Activated CD4-positive, alpha-beta T cell treated with anti-CD3 and anti-CD28 coated beads for 1 hour (primary cell): ENCODE data around the gene P2RX2.
"Not testable (repeated sequence)": the region's sequence is repeated elsewhere in the genome, so short reads cannot be mapped to it uniquely, and the experiment has no call there.

Source experiments
- DNase-seq: peaks from one replicate; pipeline ENCODE4 v3.0.0-alpha.2; 2020

Gene P2RX2

GRCh38 chr12:132584429-132584828, 34.1 kb upstream of the P2RX2 start:
- no peak for DNase-seq

DNA sequence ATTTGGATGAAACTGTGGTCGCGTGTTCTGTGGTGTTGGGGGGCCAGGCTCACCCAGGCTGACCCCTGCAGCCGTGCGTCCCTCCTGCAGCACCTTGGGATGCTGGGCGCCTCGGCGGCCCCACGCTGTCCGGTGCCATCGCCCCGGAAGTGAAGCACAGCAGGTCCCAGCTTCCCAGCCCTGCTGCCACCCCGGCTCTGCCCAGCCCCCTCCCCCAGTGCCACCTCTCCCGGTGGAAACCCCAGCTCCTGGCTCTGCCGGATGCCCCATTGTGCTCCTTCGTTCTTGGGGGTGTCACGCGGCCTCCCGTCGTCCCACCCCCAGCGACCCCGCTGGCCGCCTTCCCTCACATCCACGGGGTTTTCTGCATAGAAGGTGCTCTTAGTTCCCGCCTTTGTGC, 33.4 kb upstream of the P2RX2 start:
- no peak for DNase-seq

DNA sequence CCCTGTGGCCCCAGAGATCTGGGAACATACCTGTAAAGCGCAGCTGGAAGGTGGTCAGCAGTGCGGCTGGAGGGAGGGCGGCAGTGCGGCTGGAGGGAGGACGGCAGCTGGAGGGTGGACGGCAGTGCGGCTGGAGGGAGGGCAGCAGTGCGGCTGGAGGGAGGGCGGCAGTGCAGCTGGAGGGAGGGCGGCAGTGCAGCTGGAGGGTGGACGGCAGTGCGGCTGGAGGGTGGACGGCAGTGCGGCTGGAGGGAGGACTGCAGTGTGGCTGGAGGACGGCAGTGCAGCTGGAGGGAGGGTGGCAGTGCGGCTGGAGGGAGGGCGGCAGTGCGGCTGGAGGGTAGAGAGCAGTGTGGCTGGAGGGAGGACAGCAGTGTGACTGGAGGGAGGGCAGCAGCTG, 31.6 kb upstream of the P2RX2 start:
- no peak for DNase-seq

- DNase-seq = no peak
These were observed 30.8 kb upstream of the P2RX2 start for GRCh38 chr12:132587781-132588180.

DNA sequence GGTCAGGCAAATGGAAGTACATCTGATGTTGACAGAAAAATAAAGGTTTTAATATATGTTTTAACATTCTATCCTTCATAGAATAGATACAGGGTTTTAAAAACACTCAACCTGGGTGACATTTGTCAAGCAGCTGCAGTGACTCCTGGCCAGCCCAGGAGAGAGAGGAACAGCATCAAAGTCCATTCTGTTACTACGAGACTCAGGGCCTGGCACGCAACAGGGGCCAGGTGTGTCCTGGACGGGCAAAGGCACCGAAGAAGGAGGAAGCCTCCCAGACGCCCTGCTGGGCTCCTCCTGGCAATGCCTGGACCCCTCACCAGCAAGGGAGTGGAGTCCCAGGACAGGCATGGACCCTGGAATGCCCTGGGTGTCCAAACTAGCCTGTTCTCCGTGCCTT, 30.3 kb upstream of the P2RX2 start:
- no peak for DNase-seq

DNA sequence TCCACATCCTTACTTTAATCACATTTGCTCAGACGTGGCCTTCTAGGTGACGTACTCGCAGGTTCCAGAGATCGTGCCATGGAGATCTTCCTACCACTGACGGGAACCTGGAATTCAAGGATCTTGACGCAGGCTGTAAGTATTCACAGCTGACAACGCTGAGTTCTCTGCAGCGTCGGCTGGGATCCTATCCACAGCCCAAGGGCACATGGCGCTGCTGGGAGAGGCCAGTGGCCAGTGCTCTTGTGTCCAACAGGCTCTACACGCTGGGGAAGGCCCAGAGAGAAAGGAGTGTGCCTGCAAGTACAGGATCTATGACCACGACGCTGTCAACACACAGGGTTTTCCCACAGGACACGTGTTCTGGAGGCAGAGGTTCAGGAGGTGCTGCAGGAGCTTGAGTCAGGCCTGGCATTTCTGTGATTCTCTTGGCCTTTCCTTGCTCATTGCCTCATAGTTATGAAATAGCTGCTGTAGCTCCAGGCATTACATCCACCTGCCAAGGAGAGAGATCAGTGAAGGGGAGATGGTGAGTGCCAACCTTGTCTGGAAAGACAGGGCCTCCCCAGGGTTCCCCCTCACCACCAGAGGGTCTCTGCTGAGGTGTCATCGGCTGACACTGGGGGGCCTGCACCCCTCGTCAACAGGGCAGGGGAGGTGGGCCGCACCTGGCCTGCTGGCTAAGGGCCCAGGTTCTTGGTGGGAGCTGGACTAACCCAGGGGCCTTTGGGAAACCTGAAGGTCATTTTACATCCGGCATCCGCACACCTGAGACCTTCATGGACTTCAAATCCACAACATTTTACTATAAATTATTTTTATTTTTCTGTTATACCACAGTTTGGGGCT, 29.5 kb upstream of the P2RX2 start:
- no peak for DNase-seq

GRCh38 chr12:132591107-132591935, 27.3 kb upstream of the P2RX2 start:
- no peak for DNase-seq

GRCh38 chr12:132592282-132592970, 26.1 kb upstream of the P2RX2 start:
- DNase-seq = no peak

DNA sequence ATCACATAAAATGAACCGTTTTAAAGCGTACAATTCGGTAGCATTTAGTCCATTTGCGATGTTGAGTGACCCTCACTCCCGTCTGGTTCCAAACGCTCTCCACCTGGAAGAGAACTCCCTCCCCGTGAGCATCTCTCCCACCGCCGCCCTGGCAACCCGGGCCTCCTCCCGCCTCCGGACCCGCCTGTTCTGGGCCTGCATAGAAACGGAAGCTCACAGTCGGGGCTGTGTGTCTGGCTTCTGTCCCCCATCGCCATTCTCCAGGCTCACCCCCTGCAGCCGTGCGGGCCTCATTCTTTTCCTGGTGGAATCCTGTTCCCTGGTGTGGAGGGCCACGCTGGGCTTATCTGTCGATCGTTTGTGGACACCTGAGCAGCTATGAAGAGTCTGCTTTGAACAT, 25.5 kb upstream of the P2RX2 start:
- no peak for DNase-seq

DNA sequence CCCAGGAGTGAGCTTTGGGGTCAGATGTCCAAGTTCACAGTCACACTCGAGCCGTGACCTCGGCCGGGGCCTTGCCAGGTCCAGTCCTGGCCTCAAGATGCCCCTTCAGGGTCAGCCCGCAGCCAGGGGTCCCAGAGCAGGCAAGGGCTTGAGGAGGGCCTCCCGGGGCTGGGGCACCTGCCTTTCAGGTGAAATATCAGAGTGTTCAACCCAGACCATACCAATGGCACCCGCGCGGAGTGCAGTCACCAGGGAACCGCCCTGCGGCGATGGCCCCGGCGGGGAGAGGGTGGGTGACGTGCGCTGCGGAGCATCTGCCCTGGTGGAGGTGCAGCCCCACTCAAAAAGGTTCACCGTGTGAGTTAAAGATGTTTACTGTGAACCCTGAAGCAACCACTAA, 25.1 kb upstream of the P2RX2 start:
- no peak for DNase-seq

DNA sequence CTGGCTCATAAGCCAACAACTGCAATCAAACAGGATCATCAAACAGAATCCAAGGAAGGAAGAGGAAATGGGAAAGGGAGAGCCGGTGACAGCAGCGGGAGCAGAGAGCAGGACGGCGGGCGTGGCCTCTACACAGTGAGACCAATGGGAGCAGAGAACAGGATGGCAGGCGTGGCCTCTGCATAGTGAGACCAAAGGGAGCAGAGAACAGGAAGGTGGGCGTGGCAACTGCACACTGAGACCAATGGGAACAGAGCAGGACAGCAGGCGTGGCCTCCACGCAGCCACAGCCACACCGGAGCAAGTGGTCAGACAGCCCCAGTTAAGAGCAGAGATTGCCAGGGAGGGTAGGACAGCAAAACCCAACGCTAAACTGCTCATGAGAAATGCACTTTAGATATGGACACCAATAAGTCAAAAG, 24.6 kb upstream of the P2RX2 start:
- DNase-seq = no peak

- DNase-seq = no peak
These were observed 23.4 kb upstream of the P2RX2 start for GRCh38 chr12:132595183-132595582.

DNA sequence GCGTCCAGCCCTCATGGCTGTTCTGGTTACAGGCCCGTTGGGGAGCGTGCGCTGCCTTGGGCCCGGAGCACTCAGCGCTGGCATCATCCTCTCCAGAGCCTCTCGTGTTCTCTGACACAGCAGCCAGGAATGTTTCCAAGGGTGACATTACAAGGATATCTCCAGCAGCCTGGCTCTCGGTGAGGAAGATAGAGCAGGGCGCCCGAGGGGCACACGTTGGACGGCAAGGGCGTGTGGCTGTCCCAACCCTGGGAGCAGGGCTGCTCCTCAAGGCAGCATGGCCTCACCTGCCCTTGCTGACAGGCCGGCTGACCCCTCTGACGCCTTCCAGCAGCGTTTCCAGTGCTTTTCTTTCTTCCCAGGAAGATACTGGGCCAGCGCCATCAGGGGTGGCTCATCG, 22.6 kb upstream of the P2RX2 start:
- DNase-seq = no peak

GRCh38 chr12:132597333-132598316, 21.0 kb upstream of the P2RX2 start:
- no peak for DNase-seq

DNA sequence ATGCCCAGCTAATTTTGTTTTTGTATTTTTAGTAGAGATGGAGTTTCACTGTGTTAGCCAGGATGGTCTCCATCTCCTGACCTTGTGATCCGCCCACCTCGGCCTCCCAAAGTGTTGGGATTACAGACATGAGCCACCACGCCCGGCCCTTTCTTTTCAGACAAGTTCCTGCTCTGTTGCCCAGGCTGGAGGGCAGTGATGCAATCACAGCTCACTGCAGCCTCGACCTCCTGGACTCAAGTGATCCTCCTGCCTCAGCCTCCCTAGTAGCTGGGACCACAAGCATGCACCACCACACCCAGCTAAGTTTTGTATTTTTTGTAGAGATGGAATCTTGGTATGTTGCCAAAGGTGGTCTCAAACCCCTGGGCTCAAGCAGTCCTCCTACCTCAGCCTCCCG, 19.1 kb upstream of the P2RX2 start:
- DNase-seq = not testable (repeated sequence)

DNA sequence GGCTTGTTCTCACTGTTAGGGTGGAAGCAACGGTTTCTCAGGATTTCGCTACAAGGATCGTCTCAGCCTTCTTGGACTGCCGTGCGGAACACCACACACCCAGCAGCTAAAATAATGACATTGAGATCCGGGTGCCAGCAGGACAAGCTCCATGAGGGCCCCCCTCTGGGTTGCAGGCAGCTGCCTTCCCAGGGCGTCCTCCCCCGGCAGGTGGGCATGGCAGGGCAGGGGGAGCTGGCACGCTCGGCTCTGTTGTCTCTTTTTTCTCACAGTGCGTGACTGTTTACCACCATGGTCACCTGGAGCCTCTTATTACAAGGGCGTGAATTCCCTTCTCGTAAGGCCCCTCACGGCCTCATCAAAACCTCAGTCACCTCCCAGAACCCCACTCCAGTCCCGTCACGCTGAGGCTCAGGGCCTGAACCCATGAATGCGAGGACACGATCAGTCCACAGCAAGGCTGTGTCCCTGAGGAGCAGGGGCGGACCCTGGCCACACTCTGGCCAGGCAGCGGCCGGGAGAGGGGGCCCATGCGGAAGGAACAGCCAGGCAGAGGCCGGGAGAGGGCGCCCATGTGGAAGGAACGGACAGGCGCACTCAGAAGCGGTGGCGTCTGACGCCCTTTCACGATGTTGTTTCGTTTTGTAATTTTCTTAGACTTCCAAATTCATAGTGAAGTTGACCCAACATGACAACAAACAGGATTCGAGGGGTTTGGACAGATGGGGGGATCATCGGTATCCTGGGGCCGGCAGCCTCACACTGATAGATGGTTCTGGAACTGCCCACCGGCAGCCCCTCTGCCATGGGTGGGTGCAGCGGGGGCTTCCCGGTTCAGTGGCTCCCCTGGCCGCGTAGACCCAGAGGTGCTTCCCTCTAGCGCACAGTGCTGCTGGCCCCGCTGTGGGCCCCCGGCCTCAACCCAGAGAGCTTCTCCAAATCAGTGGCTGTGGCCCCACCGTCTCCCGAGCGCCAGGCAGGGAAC, 18.2 kb upstream of the P2RX2 start:
- no peak for DNase-seq

DNA sequence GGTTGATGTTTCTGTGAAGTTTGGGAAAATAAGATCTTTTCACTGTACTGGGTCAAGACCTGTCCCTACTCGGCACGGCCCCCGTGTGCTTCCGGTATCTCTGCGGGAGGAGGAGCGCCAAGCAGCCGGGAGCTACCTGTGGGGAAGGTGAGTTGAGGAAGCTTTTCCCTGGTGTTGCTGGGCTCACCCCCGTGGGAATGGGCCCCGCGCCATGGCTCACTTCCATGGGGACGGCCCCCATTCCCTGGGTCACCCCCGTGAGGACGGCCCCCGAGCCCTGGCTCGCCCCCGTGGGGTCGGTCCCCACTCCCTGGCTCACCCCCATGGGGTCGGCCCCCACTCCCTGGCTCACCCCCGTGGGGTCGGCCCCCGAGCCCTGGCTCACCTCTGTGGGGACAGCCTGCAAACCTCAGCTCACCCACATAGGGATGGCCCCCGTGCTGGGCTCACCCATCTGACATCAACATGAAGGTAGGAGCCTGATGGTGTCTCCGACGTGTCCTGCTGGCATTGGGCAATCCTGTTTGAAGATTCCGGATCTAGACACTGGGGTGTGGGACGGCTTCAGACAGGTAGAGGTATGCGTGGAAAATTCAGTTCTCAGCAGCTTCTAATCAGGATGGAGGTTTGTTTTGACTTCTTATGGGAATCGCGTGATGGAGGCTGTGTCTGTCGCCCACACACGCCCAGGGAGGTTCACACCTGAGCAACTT, 17.2 kb upstream of the P2RX2 start:
- DNase-seq = no peak

DNA sequence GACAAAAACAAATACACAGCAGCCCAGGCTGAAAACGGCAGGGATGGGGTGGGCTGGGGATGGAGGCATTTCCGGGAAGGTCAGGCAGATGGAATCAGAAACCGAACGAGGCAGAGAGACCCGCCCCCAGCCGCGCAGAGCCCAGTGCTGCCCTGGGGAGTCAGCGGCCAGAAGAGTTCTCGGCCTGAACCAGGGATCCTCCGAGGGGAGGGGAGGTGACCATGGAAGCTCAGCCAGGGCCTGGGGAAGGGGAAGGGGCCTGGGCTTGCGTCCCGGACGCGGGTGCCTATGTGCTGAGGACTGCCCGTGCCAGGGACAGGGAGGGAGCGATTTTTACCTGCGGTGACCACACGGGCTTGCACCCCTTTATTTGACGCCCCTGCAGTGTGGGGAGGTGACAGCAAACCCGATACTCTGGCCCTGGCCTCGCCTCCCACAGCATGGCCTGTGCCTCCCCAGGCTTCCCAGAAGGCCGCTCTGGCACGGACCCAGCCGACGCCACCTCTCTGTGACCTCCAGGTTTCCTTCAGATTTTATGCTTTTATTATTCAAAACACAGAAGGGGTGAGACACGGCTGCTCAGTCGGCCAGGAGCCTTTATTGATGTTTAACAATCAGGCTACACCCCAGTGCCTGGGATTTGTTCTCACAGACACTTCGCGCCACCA, 15.9 kb upstream of the P2RX2 start:
- DNase-seq = no peak

- DNase-seq = no peak
These were observed 15.1 kb upstream of the P2RX2 start for GRCh38 chr12:132603240-132604150.
